Skeletal muscle cell (primary cell): Measurements from ENCODE around the gene SNUPN.

ENCODE experiments used
- DNase-seq: peaks from one replicate; pipeline ENCODE4 v3.0.0-alpha.2; 2010; ENCODE audit warnings: low read depth
- H3K4me3 ChIP-seq: 2 replicates; pipeline ENCODE4 v1.5.1; 2011; ENCODE audit warnings: low read depth, mild to moderate bottlenecking, control low read depth, low read length, moderate library complexity

The SNUPN gene

GRCh38 chr15:75553659-75554058 lies 71.9 kb downstream of the SNUPN start:
- DNase-seq = no peak
- H3K4me3 ChIP-seq = no peak overlapping the region

- DNase-seq = no peak
- no peak overlapping the region for H3K4me3 ChIP-seq
Observed at GRCh38 chr15:75551091-75551490, 74.4 kb downstream of the SNUPN start.
